HL-60 (cell line): ENCODE results near the gene PAWR.

Experiments used
- CTCF ChIP-seq: IDR thresholded peaks from one replicate; pipeline ENCODE4 v1.5.1; 2011; ENCODE audit warnings: low read length, control low read depth, inconsistent platforms; ENCODE audit not compliant: insufficient read depth
- GABPA ChIP-seq: IDR thresholded peaks from 2 replicates; pipeline ENCODE4 v1.6.1; 2012; ENCODE audit warnings: low read depth

- no peak for TF ChIP-seq CTCF
- TF ChIP-seq GABPA = no peak
Measured at GRCh38 chr12:79595273-79595672, 95.5 kb downstream of the PAWR start.
